KMS-11 (cell line): Measurements from ENCODE around the gene FBXO11.
"Not testable (repeated sequence)": the region's sequence is repeated elsewhere in the genome, so short reads cannot be mapped to it uniquely, and the experiment has no call there.

Experiments used
- H2AFZ ChIP-seq: fragments of 200-600 bp; sonication (generic); 2 replicates; pipeline ENCODE4 v1.6.1; 2016; ENCODE audit warnings: antibody characterized with exemption, mixed run types, low read depth
- H3K27ac ChIP-seq: fragments of 200-600 bp; sonication (generic); 2 replicates; pipeline ENCODE4 v1.6.1; 2016; ENCODE audit warnings: mild to moderate bottlenecking, mixed run types
- H3K27me3 ChIP-seq: fragments of 200-600 bp; sonication (generic); 2 replicates; pipeline ENCODE4 v1.6.1; 2017; ENCODE audit warnings: mild to moderate bottlenecking, low read depth, mixed run types, moderate library complexity; ENCODE audit not compliant: insufficient read depth
- H3K36me3 ChIP-seq: fragments of 200-600 bp; sonication (generic); 2 replicates; pipeline ENCODE4 v1.6.1; 2017; ENCODE audit warnings: mild to moderate bottlenecking, mixed run types; ENCODE audit not compliant: insufficient read depth
- H3K4me1 ChIP-seq: fragments of 200-600 bp; sonication (generic); 2 replicates; pipeline ENCODE4 v1.6.1; 2016; ENCODE audit warnings: mild to moderate bottlenecking, low read depth, mixed run types; ENCODE audit not compliant: poor library complexity, severe bottlenecking
- H3K4me2 ChIP-seq: fragments of 200-600 bp; sonication (generic); 2 replicates; pipeline ENCODE4 v1.7.0; 2016; ENCODE audit warnings: mild to moderate bottlenecking, mixed run types
- H3K4me3 ChIP-seq: fragments of 200-600 bp; sonication (generic); IDR thresholded peaks from 2 replicates; pipeline ENCODE4 v1.6.1; 2017; ENCODE audit warnings: low read depth, low read length, mixed read lengths; ENCODE audit not compliant: insufficient read depth
- H3K79me2 ChIP-seq: fragments of 200-600 bp; sonication (generic); 2 replicates; pipeline ENCODE4 v1.6.1; 2016; ENCODE audit warnings: low read depth, mixed run types; ENCODE audit not compliant: insufficient read depth
- H3K9ac ChIP-seq: fragments of 200-600 bp; sonication (generic); 2 replicates; pipeline ENCODE4 v1.6.1; 2016; ENCODE audit warnings: mild to moderate bottlenecking, mixed run types
- H4K20me1 ChIP-seq: fragments of 200-600 bp; sonication (generic); 2 replicates; pipeline ENCODE4 v1.6.1; 2016; ENCODE audit warnings: mild to moderate bottlenecking, mixed run types; ENCODE audit not compliant: insufficient read depth
- CTCF ChIP-seq: fragments of 200-600 bp; sonication (generic); conservative IDR thresholded peaks from 2 replicates; pipeline ENCODE4 v1.6.1; 2017; ENCODE audit warnings: low read depth, mild to moderate bottlenecking, antibody characterized with exemption, low read length, moderate library complexity, mixed read lengths

The FBXO11 gene

GRCh38 chr2:47917276-47917961, 11.1 kb upstream of the FBXO11 start:
- H4K20me1 ChIP-seq = no peaks in the 10 kb centered on the region
- no peak overlapping the region for H3K4me2 ChIP-seq
- H3K9ac ChIP-seq = no peak overlapping the region
- H3K4me3 ChIP-seq = no peak overlapping the region
- no peak overlapping the region for H3K27ac ChIP-seq
- H3K79me2 ChIP-seq = no peaks in the 10 kb centered on the region
- no peaks in the 10 kb centered on the region for H3K27me3 ChIP-seq
- H2AFZ ChIP-seq = no peak overlapping the region
- no peaks in the 10 kb centered on the region for H3K36me3 ChIP-seq
- H3K4me1 ChIP-seq = no peaks in the 10 kb centered on the region
- no peak for TF ChIP-seq CTCF

- no peak overlapping the region for H2AFZ ChIP-seq
- H3K36me3 ChIP-seq = no peaks in the 10 kb centered on the region
- no peaks in the 10 kb centered on the region for H4K20me1 ChIP-seq
- no peak overlapping the region for H3K4me2 ChIP-seq
- no peaks in the 10 kb centered on the region for H3K79me2 ChIP-seq
- no peaks in the 10 kb centered on the region for H3K4me1 ChIP-seq
- H3K27ac ChIP-seq = no peak overlapping the region
- TF ChIP-seq CTCF = no peak
- no peak overlapping the region for H3K4me3 ChIP-seq
- H3K9ac ChIP-seq = no peak overlapping the region
- H3K27me3 ChIP-seq = no peaks in the 10 kb centered on the region
Observed at GRCh38 chr2:47916412-47916811, 10.1 kb upstream of the FBXO11 start.

GRCh38 chr2:47910662-47911061, 4.4 kb upstream of the FBXO11 start:
- H3K27ac ChIP-seq, H3K9ac ChIP-seq, H3K79me2 ChIP-seq, H3K27me3 ChIP-seq, H3K4me1 ChIP-seq, H4K20me1 ChIP-seq, H3K4me3 ChIP-seq, H2AFZ ChIP-seq, H3K36me3 ChIP-seq, H3K4me2 ChIP-seq: not testable (repeated sequence)

GRCh38 chr2:47908682-47909081, 2.4 kb upstream of the FBXO11 start:
- Histone ChIP-seq H3K4me3 (no peak overlapping the region), H3K27me3 (no peaks in the 10 kb centered on the region), H3K4me1 (peaks cover 10% of the 10 kb centered on the region), H3K27ac (no peak overlapping the region), H3K36me3 (no peaks in the 10 kb centered on the region), H2AFZ (no peak overlapping the region), H3K4me2 (no peak overlapping the region), H3K9ac (no peak overlapping the region), H3K79me2 (peaks cover 14% of the 10 kb centered on the region), H4K20me1 (no peaks in the 10 kb centered on the region)
- TF ChIP-seq CTCF = no peak

GRCh38 chr2:47907039-47907781, 912 bp upstream of the FBXO11 start:
- Histone ChIP-seq H4K20me1 (peaks cover 6% of the 10 kb centered on the region; the same call in 1 of the 2 replicates), H3K27me3 (no peaks in the 10 kb centered on the region), H3K36me3 (no peaks in the 10 kb centered on the region), H3K4me1 (peaks cover 17% of the 10 kb centered on the region), H3K9ac (peak overlapping the region; percentile 67), H3K4me2 (peak overlapping the region; percentile 90), H2AFZ (peak overlapping the region; percentile 61), H3K27ac (peak overlapping the region; percentile 80), H3K4me3 (peak overlapping the region; percentile 88), H3K79me2 (peaks cover 29% of the 10 kb centered on the region)
- no peak; the same call in none of the 2 replicates for TF ChIP-seq CTCF
